Measurements from ENCODE around the gene RBM44. TPM values are rescaled to one million over a fixed set of nuclear protein-coding genes. Genes with fewer than 3 reads are reported as not detected.

RBM44 gene
- total RNA-seq, 4 donors from 2014 or later, result 0.38 to 2.6 (median 1.7) TPM

DNA sequence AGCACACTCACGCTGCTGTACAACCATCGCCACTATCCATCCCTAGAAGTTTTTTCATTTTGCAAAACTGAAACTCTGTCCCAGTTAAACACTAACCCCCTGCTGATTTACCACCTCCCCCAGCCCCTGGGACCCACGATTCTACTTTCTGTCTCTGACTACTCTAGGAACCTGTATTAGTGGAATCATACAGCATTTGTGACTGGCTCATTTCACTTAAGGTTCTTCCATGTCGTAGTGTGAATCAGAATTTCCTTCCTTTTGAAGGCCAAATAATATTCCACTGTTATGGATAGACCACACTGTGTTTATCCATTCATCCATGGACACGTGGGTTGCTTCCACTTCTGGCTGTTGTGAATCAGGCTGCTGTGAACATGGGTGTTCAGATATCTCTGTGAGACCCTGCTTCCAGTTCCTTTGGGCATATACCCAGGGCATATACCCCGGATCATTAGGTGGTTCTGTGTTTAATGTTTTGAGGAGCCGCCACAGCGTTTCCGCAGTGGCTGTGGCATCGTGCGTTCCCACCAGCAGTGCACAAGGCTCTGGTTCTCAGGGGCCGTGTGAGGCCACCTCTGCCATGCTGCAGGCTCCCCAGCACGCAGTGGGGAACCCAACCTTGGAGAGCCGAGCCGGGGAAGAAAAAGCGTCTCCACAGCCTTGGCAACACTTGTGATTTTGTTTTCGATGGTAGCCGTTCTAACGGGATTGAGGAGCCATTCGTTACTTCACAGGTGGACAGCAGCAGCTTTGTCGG, 70.9 kb downstream of the RBM44 start:
- TF ChIP-seq CTCF (IDR thresholded peaks at IDR 0.05; ENCODE audit: low read depth), result no peak

- no peak for TF ChIP-seq CTCF (IDR thresholded peaks at IDR 0.05; ENCODE audit: low read depth)
These were observed 71.5 kb downstream of the RBM44 start for GRCh38 chr2:237870126-237870525.

- TF ChIP-seq CTCF (IDR thresholded peaks at IDR 0.05; ENCODE audit: low read depth), result no peak
These were observed 72.4 kb downstream of the RBM44 start for GRCh38 chr2:237870754-237871651.

DNA sequence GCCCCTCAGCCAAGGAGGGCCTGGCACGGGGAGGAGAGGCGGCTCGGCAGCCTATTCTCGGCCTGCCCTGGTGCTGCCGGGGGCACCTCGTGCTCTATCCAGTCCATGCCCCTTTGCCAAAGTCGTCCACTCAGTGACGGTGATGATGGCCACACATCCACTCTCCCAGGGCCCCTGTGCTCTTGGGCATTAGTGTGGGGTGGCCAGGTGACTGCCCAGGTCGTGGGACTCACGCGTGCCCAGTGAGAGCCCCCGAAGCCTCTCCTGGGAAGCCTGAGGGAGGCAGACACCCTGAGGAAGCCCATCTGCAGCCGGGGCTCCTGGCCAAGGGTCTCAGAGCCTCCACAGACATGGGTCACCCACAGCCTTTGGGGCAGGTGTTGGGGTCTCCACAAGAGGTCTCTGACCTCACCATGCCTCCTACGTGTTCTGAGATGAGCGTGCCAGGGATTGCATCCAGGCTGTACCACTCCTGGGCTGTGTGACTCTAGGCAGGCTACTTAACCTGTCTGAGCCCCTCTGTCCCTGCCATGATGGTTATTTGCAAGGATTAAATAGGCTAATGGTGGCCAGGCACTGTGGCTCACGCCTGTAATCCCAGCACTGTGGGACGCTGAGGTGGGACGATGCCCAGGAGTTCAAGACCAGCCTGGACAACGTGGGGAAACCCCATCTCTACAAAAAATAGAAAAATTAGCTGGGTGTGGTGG, 73.8 kb downstream of the RBM44 start:
- TF ChIP-seq CTCF (IDR thresholded peaks at IDR 0.05; ENCODE audit: low read depth), result no peak

DNA sequence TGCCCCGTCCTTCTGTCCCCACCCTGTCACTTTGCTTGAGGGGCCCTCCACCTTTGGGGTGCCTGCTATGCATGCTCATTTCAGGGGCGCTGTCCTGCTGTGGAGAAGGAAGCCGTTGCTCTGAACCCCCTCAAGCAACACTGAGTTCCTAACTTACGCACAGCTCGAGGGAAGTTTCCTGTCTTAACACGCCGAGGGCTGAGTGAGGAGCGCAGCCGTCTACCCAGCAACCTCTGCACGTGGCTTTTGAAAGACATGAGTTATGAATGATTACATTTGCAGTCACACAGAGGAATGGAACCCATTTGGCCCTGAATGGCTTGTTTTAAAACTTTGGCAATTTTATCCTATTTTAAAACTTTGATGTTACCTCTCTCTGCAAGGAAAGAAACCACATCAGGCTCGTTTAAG, 74.8 kb downstream of the RBM44 start:
- TF ChIP-seq CTCF (IDR thresholded peaks at IDR 0.05; ENCODE audit: low read depth), result no peak

DNA sequence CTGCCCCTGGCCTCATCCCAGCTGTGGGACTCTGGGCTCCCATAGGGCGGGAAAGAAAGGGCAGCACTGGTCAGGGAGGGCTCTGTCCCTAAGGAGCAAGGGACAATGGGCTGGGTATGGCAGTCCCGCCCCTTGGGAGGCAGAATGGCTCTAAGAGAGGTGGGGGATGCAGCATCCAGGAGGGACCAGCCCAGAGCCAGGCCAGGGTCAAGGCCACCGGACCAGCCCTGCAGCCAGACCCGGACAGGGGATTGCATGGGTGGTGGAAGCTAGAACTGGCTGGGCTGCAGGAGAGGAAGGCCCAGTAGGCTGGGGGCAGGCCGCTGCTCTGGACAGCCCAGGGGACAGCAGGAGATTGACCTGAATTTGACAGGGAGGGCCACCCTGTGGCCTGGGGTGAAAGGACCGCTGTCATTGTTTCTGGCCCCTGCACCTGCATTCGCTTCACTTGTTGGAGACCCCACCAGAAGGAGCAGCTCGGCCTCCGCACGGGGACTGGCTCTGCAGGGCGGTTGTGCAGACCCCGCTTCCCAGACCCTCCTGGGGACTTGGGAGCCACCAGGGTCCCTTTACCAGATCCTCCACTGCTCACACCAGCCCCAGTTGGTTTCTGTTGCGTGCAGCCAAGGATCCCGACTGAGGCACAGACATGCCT, 75.4 kb downstream of the RBM44 start:
- no peak for TF ChIP-seq CTCF (IDR thresholded peaks at IDR 0.05; ENCODE audit: low read depth)
